GM20431 (cell line): ENCODE results near the gene ZP4.

Source experiments
- in situ Hi-C: fragments of 300-500 bp; cut with MseI, MboI; formaldehyde crosslinking; loops from one replicate; pipeline ENCODE4 v1.15.0; 2020; ENCODE audit warnings: low sequenced_read_pairs; ENCODE audit not compliant: unreplicated experiment

Gene ZP4

GRCh38 chr1:237890822-237891221, at the start of gene ZP4:
Gene ZP4, minus strand, starts transcription at chr1:237890922. Its CDS starts 287 bp downstream, at chr1:237890635.
- in situ Hi-C loops: no loop called here

- in situ Hi-C loops: no loop called here
Measured at GRCh38 chr1:237938553-237938952, 47.8 kb upstream of the ZP4 start.

- in situ Hi-C loops: no loop called here
Measured at GRCh38 chr1:237938068-237938467, 47.3 kb upstream of the ZP4 start.

- in situ Hi-C loops: no loop called here
Measured at GRCh38 chr1:237932816-237933215, 42.1 kb upstream of the ZP4 start.

- in situ Hi-C loops: no loop called here
Measured at GRCh38 chr1:237931581-237931980, 40.9 kb upstream of the ZP4 start.

GRCh38 chr1:237927198-237927597, 36.5 kb upstream of the ZP4 start:
- in situ Hi-C loops: no loop called here

GRCh38 chr1:237921306-237921705, 30.6 kb upstream of the ZP4 start:
- in situ Hi-C loops: no loop called here

GRCh38 chr1:237913345-237913744, 22.6 kb upstream of the ZP4 start:
- in situ Hi-C loops: no loop called here

- in situ Hi-C loops: no loop called here
Measured at GRCh38 chr1:237911911-237912310, 21.2 kb upstream of the ZP4 start.

GRCh38 chr1:237910834-237911233, 20.1 kb upstream of the ZP4 start:
- in situ Hi-C loops: no loop called here

GRCh38 chr1:237903961-237904360, 13.2 kb upstream of the ZP4 start:
- in situ Hi-C loops: no loop called here

- in situ Hi-C loops: no loop called here
Measured at GRCh38 chr1:237902960-237903743, 12.4 kb upstream of the ZP4 start.

- in situ Hi-C loops: no loop called here
Measured at GRCh38 chr1:237901299-237901934, 10.7 kb upstream of the ZP4 start.

GRCh38 chr1:237895630-237896029, 4.9 kb upstream of the ZP4 start:
- in situ Hi-C loops: no loop called here

- in situ Hi-C loops: no loop called here
Measured at GRCh38 chr1:237894131-237894530, 3.4 kb upstream of the ZP4 start.

- in situ Hi-C loops: no loop called here
Measured at GRCh38 chr1:237891979-237892378, 1.3 kb upstream of the ZP4 start.

GRCh38 chr1:237891266-237891665, 544 bp upstream of the ZP4 start:
- in situ Hi-C loops: no loop called here

- in situ Hi-C loops: no loop called here
Measured at GRCh38 chr1:237890416-237890815, 306 bp downstream of the ZP4 start.

- in situ Hi-C loops: no loop called here
Measured at GRCh38 chr1:237888143-237888542, 2.6 kb downstream of the ZP4 start.

GRCh38 chr1:237887542-237887941, 3.2 kb downstream of the ZP4 start:
- in situ Hi-C loops: no loop called here

GRCh38 chr1:237884237-237884636, 6.5 kb downstream of the ZP4 start:
- in situ Hi-C loops: no loop called here

GRCh38 chr1:237879195-237879594, 11.5 kb downstream of the ZP4 start:
- in situ Hi-C loops: no loop called here
